Loucy (cell line): ENCODE measurements around the gene CHMP4B.

Source experiments
- EZH2phosphoT487 ChIP-seq: fragments of 200-600 bp; IDR thresholded peaks from 2 replicates; pipeline ENCODE4 v1.6.1; 2018; ENCODE audit warnings: antibody characterized with exemption, mild to moderate bottlenecking, moderate library complexity, borderline replicate concordance
- TF ChIP-seq, protein P1 (sequence below): fragments of 200-600 bp; sonication (generic); conservative IDR thresholded peaks from 2 replicates; pipeline ENCODE4 v1.5.1; 2014; ENCODE audit warnings: mild to moderate bottlenecking, antibody characterized with exemption, low read length

DNA sequence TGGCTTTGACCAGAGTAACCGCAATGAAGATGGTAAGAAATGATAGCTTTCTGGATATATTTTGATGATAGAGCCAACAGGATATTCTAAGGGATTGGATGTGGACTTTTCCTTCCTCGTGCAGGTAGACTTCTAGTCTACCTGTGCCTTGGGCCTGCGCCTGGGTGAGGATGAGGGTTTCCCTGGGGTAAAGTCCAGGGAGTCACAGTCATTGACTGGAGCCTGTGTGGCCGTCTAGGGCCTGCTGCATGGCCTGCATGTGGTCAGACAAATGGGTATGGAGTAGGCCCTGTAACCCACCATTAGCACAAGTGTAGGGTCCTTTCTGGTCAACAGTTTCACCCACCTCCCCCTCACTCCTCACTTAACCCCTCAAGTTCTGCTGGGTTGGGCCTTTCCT, 12.7 kb upstream of the CHMP4B start:
- TF ChIP-seq EZH2phosphoT487: no peak
- TF ChIP-seq, protein P1, sequence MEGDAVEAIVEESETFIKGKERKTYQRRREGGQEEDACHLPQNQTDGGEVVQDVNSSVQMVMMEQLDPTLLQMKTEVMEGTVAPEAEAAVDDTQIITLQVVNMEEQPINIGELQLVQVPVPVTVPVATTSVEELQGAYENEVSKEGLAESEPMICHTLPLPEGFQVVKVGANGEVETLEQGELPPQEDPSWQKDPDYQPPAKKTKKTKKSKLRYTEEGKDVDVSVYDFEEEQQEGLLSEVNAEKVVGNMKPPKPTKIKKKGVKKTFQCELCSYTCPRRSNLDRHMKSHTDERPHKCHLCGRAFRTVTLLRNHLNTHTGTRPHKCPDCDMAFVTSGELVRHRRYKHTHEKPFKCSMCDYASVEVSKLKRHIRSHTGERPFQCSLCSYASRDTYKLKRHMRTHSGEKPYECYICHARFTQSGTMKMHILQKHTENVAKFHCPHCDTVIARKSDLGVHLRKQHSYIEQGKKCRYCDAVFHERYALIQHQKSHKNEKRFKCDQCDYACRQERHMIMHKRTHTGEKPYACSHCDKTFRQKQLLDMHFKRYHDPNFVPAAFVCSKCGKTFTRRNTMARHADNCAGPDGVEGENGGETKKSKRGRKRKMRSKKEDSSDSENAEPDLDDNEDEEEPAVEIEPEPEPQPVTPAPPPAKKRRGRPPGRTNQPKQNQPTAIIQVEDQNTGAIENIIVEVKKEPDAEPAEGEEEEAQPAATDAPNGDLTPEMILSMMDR: no peak
